Activated T-helper 1 cell treated with anti-CD3 and anti-CD28 coated beads, Interleukin-12 subunit alpha, Interleukin-12 subunit beta, Interleukin-2, Interleukin-4 antibody, amounts not matched to agents 30 ng/mL and 10 ng/mL and 1 ng/mL, durations not matched to agents 14 hours and 24 hours and 36 hours (primary cell): ENCODE data around the gene CENPE. TPM values are rescaled to one million over a fixed set of nuclear protein-coding genes. Genes with fewer than 3 reads are reported as not detected.
"Not testable (repeated sequence)": the region's sequence is repeated elsewhere in the genome, so short reads cannot be mapped to it uniquely, and the experiment has no call there.

Experiments used
- DNase-seq: peaks from one replicate; pipeline ENCODE4 v3.0.0; 2021; ENCODE audit warnings: low spot score
- H3K27ac Mint-ChIP-seq: one replicate; pipeline ENCODE4 v1.8.0; 2021; ENCODE audit warnings: mild to moderate bottlenecking, mixed read lengths
- H3K27me3 Mint-ChIP-seq: one replicate; pipeline ENCODE4 v1.8.0; 2022; ENCODE audit warnings: mild to moderate bottlenecking, moderate library complexity, mixed read lengths; ENCODE audit not compliant: insufficient read depth
- H3K36me3 Mint-ChIP-seq: one replicate; pipeline ENCODE4 v1.8.0; 2021; ENCODE audit warnings: low read depth, mixed read lengths
- H3K4me1 Mint-ChIP-seq: one replicate; pipeline ENCODE4 v1.8.0; 2021; ENCODE audit warnings: low read depth, mixed read lengths
- H3K4me3 Mint-ChIP-seq: one replicate; pipeline ENCODE4 v1.8.0; 2021; ENCODE audit warnings: mild to moderate bottlenecking, moderate library complexity, mixed read lengths
- H3K9me3 Mint-ChIP-seq: one replicate; pipeline ENCODE4 v1.8.0; 2021; ENCODE audit warnings: mixed read lengths
- intact Hi-C: fragments of 100-400 bp; cut with micrococcal nuclease; formaldehyde crosslinking; loops from one replicate; pipeline ENCODE4 v1.15.1; 2024
- total RNA-seq: library from RNA; stranded (reverse); gene quantifications from 2 replicates; pipeline ENCODE4 v1.2.3, GENCODE V29; 2022

Gene CENPE
- total RNA-seq, 1 donor from 2014 or later = 18.7 TPM

- peaks cover 70% of the 10 kb centered on the region for H3K36me3 Mint-ChIP-seq
- peaks cover 18% of the 10 kb centered on the region for H3K4me1 Mint-ChIP-seq
- H3K27me3 Mint-ChIP-seq, H3K27ac Mint-ChIP-seq, DNase-seq, H3K4me3 Mint-ChIP-seq, intact Hi-C loops: not testable (repeated sequence)
- peaks cover 27% of the 10 kb centered on the region for H3K9me3 Mint-ChIP-seq
Observed at GRCh38 chr4:103169750-103170149, 28.4 kb downstream of the CENPE start.

GRCh38 chr4:103168993-103169392, 29.1 kb downstream of the CENPE start:
- H3K36me3 Mint-ChIP-seq = peaks cover 67% of the 10 kb centered on the region
- H3K4me3 Mint-ChIP-seq = no peak overlapping the region
- intact Hi-C loops = no loop called here
- no peak for DNase-seq
- peaks cover 18% of the 10 kb centered on the region for H3K4me1 Mint-ChIP-seq
- H3K27me3 Mint-ChIP-seq = no peaks in the 10 kb centered on the region
- peaks cover 27% of the 10 kb centered on the region for H3K9me3 Mint-ChIP-seq
- no peak overlapping the region for H3K27ac Mint-ChIP-seq

DNA sequence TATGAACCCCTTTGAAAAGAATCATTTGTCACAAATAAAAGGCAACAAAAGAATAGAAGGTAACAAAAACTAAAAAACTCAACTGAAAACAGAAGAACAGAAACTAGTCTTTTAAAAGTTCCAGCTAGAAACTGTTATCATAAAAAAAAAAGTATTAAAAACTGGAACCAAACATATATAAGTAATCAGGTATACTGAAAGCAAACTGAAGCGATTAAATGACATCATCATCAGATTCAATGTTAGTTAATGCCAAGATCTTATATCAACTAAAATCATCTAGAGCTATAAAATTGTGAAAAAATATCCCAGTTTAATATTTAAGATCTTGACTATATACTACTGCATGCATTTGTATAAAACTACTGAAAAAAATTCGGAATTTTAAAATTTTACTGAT, 36.0 kb downstream of the CENPE start:
- Mint-ChIP-seq H3K27me3 (no peaks in the 10 kb centered on the region), H3K4me1 (peaks cover 10% of the 10 kb centered on the region), H3K9me3 (no peaks in the 10 kb centered on the region), H3K27ac (no peak overlapping the region), H3K36me3 (peaks cover 30% of the 10 kb centered on the region), H3K4me3 (no peak overlapping the region)
- intact Hi-C loops = loop anchor here (5.0 kb wide), 1 partner anchor 35 kb away; the partner anchor contains the start of gene CENPE
- no peak for DNase-seq

- peaks cover 10% of the 10 kb centered on the region for H3K4me1 Mint-ChIP-seq
- intact Hi-C loops = no loop called here
- H3K9me3 Mint-ChIP-seq = peaks cover 10% of the 10 kb centered on the region
- DNase-seq = no peak
- H3K36me3 Mint-ChIP-seq = peaks cover 36% of the 10 kb centered on the region
- H3K27me3 Mint-ChIP-seq = no peaks in the 10 kb centered on the region
- peak overlapping the region; percentile 27 for H3K27ac Mint-ChIP-seq
- H3K4me3 Mint-ChIP-seq = peak overlapping the region; percentile 47
Observed at GRCh38 chr4:103158760-103159159, 39.4 kb downstream of the CENPE start.

- Mint-ChIP-seq H3K9me3 (peaks cover 10% of the 10 kb centered on the region), H3K27me3 (no peaks in the 10 kb centered on the region), H3K36me3 (peaks cover 43% of the 10 kb centered on the region), H3K4me3 (no peak overlapping the region), H3K4me1 (peaks cover 10% of the 10 kb centered on the region), H3K27ac (no peak overlapping the region)
- intact Hi-C loops = no loop called here
- no peak for DNase-seq
Observed at GRCh38 chr4:103156106-103156505, 42.0 kb downstream of the CENPE start.

DNA sequence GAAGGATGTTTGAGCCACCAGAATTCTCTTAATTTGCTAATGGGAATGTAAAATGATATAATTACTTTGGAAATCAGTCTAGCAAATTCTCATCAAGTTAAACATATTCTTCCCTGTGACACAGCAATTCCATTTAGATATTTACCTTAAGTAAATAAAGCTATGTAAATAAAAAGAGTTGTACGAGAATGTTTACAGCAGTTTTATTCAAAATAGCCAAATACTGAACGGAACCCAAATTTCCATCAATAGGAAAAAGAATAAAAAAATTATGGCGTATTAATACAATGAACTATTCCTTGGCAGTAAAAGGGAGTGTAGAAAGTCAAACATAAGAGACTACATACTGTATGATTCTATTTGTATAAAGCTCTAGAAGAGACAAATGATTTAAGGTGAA, 45.8 kb downstream of the CENPE start:
- intact Hi-C loops = no loop called here
- Mint-ChIP-seq H3K36me3 (peaks cover 65% of the 10 kb centered on the region), H3K27ac (no peak overlapping the region), H3K4me3 (no peak overlapping the region), H3K9me3 (peaks cover 10% of the 10 kb centered on the region), H3K4me1 (no peaks in the 10 kb centered on the region), H3K27me3 (no peaks in the 10 kb centered on the region)
- no peak for DNase-seq

- H3K4me3 Mint-ChIP-seq = no peak overlapping the region
- DNase-seq = no peak
- intact Hi-C loops = no loop called here
- H3K36me3 Mint-ChIP-seq = peaks cover 62% of the 10 kb centered on the region
- H3K9me3 Mint-ChIP-seq = peaks cover under 1% of the 10 kb centered on the region
- H3K27me3 Mint-ChIP-seq = no peaks in the 10 kb centered on the region
- no peaks in the 10 kb centered on the region for H3K4me1 Mint-ChIP-seq
- no peak overlapping the region for H3K27ac Mint-ChIP-seq
Observed at GRCh38 chr4:103150677-103151076, 47.5 kb downstream of the CENPE start.

DNA sequence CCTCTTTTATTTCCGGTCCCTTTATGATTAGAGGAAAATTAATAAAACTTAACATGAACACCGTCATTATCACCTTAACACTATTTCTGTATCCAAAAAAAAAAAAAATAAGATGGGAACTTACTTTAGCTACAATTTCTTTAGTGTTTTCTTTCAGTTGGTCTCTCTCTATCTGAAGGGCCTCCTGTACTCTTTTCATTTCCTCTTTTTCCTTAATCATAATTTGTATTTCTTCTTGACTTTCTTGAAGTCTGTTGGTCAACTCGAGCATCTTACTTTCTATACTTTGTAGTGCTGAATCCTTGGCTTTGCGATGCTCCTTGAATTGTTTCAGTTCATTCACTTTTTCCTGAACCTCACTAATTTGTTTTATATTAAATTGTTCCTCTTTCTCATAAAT, 53.2 kb downstream of the CENPE start:
- Mint-ChIP-seq H3K4me1 (peaks cover 1% of the 10 kb centered on the region), H3K27me3 (no peaks in the 10 kb centered on the region), H3K36me3 (peaks cover 64% of the 10 kb centered on the region), H3K4me3 (no peak overlapping the region), H3K9me3 (no peaks in the 10 kb centered on the region), H3K27ac (no peak overlapping the region)
- intact Hi-C loops = no loop called here
- DNase-seq = no peak

DNA sequence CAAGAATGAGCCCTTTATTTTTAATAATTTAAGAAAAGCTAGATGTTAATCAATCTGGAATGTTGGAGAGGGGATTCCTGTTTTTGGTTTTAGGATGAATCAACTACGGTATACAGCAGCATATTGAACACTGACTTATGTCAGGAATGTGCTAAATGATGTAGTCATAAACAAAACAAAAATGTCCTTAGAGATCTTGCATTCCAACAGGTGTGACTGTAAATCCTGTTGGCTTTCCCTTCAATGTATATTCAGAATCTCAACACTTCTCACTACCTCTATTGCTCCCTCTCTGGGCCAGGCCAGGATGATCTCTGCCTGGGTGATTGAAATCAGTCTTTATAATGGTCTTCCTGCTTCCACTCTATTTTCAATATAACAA, 60.7 kb downstream of the CENPE start:
- Mint-ChIP-seq H3K27me3 (no peaks in the 10 kb centered on the region), H3K4me1 (peaks cover 20% of the 10 kb centered on the region), H3K27ac (no peak overlapping the region), H3K9me3 (no peaks in the 10 kb centered on the region), H3K4me3 (no peak overlapping the region), H3K36me3 (peaks cover 51% of the 10 kb centered on the region)
- intact Hi-C loops = no loop called here
- DNase-seq = no peak

GRCh38 chr4:103136671-103137445, 61.3 kb downstream of the CENPE start:
- intact Hi-C loops = no loop called here
- Mint-ChIP-seq H3K27me3 (no peaks in the 10 kb centered on the region), H3K27ac (no peak overlapping the region), H3K36me3 (peaks cover 50% of the 10 kb centered on the region), H3K4me1 (peaks cover 20% of the 10 kb centered on the region), H3K4me3 (no peak overlapping the region), H3K9me3 (no peaks in the 10 kb centered on the region)
- no peak for DNase-seq

GRCh38 chr4:103129174-103129573, 69.0 kb downstream of the CENPE start:
- no peak for DNase-seq
- H3K9me3 Mint-ChIP-seq = peaks cover 20% of the 10 kb centered on the region
- peaks cover 70% of the 10 kb centered on the region for H3K36me3 Mint-ChIP-seq
- no peaks in the 10 kb centered on the region for H3K4me1 Mint-ChIP-seq
- H3K4me3 Mint-ChIP-seq = no peak overlapping the region
- intact Hi-C loops = no loop called here
- H3K27me3 Mint-ChIP-seq = no peaks in the 10 kb centered on the region
- H3K27ac Mint-ChIP-seq = no peak overlapping the region

DNA sequence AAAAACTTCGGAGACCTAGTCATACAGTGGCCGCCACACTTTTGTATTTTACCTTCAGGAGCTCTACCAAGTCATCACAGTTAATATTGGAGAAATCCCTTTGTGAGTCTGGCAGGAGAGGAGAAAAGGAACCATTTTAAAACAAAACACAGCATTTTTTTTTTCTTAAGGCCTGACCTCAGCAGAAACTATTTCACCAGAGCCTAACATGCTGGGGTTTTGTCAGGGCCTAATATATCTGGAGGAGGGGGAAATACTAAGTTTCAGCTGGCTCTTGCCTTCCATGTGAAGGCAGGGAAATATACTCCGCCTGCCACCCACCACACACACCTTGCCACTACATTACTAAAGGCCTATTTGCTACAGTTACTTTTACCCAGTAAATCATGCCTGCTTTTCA, 72.0 kb downstream of the CENPE start:
- Mint-ChIP-seq H3K36me3 (peaks cover 68% of the 10 kb centered on the region), H3K4me3 (no peak overlapping the region), H3K4me1 (no peaks in the 10 kb centered on the region), H3K27me3 (no peaks in the 10 kb centered on the region), H3K9me3 (peaks cover 20% of the 10 kb centered on the region), H3K27ac (no peak overlapping the region)
- DNase-seq = no peak
- intact Hi-C loops = no loop called here

DNA sequence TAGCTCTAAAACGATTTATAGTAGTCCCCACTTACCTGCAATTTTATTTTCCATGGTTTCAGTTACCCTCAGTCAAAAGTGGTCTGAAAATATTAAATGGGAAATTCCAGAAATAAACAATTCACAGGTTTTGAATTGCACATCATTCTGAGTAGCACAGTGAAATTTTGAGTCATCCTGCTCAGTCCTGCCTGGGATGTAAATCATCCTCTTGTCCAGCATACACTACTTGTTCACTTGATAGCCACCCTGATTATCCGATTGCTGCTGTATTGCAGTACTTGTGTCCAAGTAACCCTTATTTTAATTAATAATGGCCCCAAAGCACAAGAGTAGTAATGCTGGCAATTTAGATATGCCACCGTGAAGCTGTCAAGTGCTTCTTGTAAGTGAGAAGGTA, 75.0 kb downstream of the CENPE start:
- H3K9me3 Mint-ChIP-seq = peaks cover 9% of the 10 kb centered on the region
- DNase-seq = no peak
- no peak overlapping the region for H3K4me3 Mint-ChIP-seq
- H3K27me3 Mint-ChIP-seq = no peaks in the 10 kb centered on the region
- no peaks in the 10 kb centered on the region for H3K4me1 Mint-ChIP-seq
- intact Hi-C loops = no loop called here
- peaks cover 53% of the 10 kb centered on the region for H3K36me3 Mint-ChIP-seq
- H3K27ac Mint-ChIP-seq = no peak overlapping the region

GRCh38 chr4:103118166-103118565, 80.0 kb downstream of the CENPE start:
- H3K4me3 Mint-ChIP-seq = no peak overlapping the region
- no peak for DNase-seq
- no peaks in the 10 kb centered on the region for H3K27me3 Mint-ChIP-seq
- intact Hi-C loops = no loop called here
- H3K27ac Mint-ChIP-seq = no peak overlapping the region
- H3K4me1 Mint-ChIP-seq = no peaks in the 10 kb centered on the region
- no peaks in the 10 kb centered on the region for H3K9me3 Mint-ChIP-seq
- peaks cover 20% of the 10 kb centered on the region for H3K36me3 Mint-ChIP-seq
